ENCODE data around the gene YIPF5.

DNA sequence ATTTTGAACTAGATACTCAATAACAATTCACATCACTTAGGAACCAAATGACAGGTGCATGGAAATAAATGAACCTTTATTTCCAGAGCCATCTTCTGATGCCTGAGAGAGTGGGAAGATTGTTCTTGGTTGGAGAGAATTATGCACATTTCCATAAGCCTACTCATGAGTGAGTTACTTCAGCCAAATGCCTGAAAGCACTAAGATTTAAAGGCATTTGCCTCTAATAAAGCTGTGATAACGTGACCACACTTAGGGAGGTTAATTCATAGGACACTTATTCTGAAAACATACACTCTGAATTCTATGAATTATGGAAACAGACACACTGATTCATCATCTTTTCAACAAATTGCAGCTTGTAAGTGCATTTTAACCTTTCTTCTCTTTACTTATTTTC is 40.2 kb upstream of the YIPF5 start:
- TF ChIP-seq POLR2A (IDR thresholded peaks at IDR 0.05; ENCODE audit: low read depth, low read length) = no peak
- no peak for TF ChIP-seq TAF1 (IDR thresholded peaks at IDR 0.05; ENCODE audit: borderline replicate concordance, low read depth, low read length)
- no peak for TF ChIP-seq POLR2AphosphoS5 (IDR thresholded peaks at IDR 0.05; ENCODE audit: low read depth, low read length)
